Measurements from ENCODE around the gene DGKI. TPM values are rescaled to one million over a fixed set of nuclear protein-coding genes. Genes with fewer than 3 reads are reported as not detected.

Gene DGKI
- total RNA-seq, 1 experiment from 2014 or later: 0.15 TPM

DNA sequence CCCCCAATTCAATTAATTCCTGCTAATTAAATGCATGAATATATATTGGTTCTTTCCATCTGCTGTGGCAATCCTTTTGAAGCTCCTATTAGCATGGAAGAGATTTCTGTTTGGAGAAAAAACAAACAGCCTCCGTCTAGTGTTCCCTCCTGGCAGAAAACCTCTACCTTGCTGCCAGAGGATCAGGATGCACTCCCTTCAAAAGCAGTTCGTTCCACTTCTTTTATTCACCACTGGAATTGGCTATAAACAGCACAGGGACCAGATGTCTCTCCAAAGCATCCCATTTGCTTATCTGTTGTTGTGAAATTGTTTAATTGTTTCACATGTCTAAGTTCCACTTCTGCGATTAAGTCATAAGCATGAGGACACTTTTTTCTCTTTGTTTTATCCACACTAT is 425.4 kb downstream of the DGKI start:
- Histone ChIP-seq H3K9me3 (ENCODE audit: control insufficient read depth in 1 of 2, insufficient read depth in 1 of 2, low read depth in 1 of 2, low read length in 2 of 2) (peaks cover 0 to 9% of the 10 kb centered on the region in 2 experiments; a peak in 2 of 4 replicates), H3K27ac (ENCODE audit: low read depth, low read length) (no peak overlapping the region), H3K79me2 (ENCODE audit: insufficient read depth, low read length) (no peaks in the 10 kb centered on the region), H3K9ac (ENCODE audit: low read length) (no peak overlapping the region), H3K4me3 (replicated peaks in 1 of 2; ENCODE audit: low read depth in 1 of 2, low read length in 2 of 2) (no peak overlapping the region), H3K4me1 (ENCODE audit: control insufficient read depth in 1 of 2, insufficient read depth in 2 of 2, low read length in 2 of 2) (no peaks in the 10 kb centered on the region), H3K27me3 (ENCODE audit: insufficient read depth, low read length) (no peaks in the 10 kb centered on the region), H3K36me3 (ENCODE audit: control insufficient read depth in 1 of 2, insufficient read depth in 2 of 2, low read length in 2 of 2) (no peaks in the 10 kb centered on the region), H3K4me2 (ENCODE audit: low read length) (no peak overlapping the region), H4K20me1 (ENCODE audit: insufficient read depth) (no peaks in the 10 kb centered on the region), H3K9me2 (ENCODE audit: insufficient read depth) (no peaks in the 10 kb centered on the region), H2AFZ (ENCODE audit: low read depth, low read length, poor library complexity, severe bottlenecking) (no peak overlapping the region)
- intact Hi-C loops (cut with micrococcal nuclease): no loop called here
- ATAC-seq: no peak
- CTCF ChIA-PET: no interaction called here
- POLR2A ChIA-PET: no interaction called here
- BruUV-seq (replicated peaks): no TSS peak
- DNase-seq (ENCODE audit: low read depth, low spot score): no peak
- RAD21 ChIA-PET (ENCODE audit: low non-redundant PET in 1 of 2, low total read pairs in 2 of 2, uncharacterized antibody in 2 of 2, unreplicated experiment in 2 of 2): no interaction called here
- TF ChIP-seq EGR1 (IDR thresholded peaks at IDR 0.05; ENCODE audit: low read depth): no peak
- TF ChIP-seq YY1 (IDR thresholded peaks at IDR 0.05; ENCODE audit: extremely low read depth, insufficient replicate concordance, low read depth, low read length): no peak
- TF ChIP-seq ELF1 (IDR thresholded peaks at IDR 0.05; ENCODE audit: borderline replicate concordance, low read depth): no peak
- TF ChIP-seq ZFX (IDR thresholded peaks at IDR 0.05): no peak
- TF ChIP-seq JUND (IDR thresholded peaks at IDR 0.05): no peak
- no peak for TF ChIP-seq EZH2phosphoT487 (IDR thresholded peaks at IDR 0.05; ENCODE audit: borderline replicate concordance)
- no peak for TF ChIP-seq MAX (IDR thresholded peaks at IDR 0.05)
- no peak for TF ChIP-seq EZH2 (IDR thresholded peaks at IDR 0.05)
- no peak for TF ChIP-seq CTCF (IDR thresholded peaks at IDR 0.05 in 2 of 3, conservative IDR thresholded peaks at IDR 0.05 in 1 of 3; ENCODE audit: borderline replicate concordance in 1 of 3, insufficient read depth in 1 of 3, low read depth in 2 of 3, low read length in 2 of 3)
- TF ChIP-seq CEBPB (IDR thresholded peaks at IDR 0.05; ENCODE audit: low read depth): no peak
- no peak for TF ChIP-seq SIN3A (IDR thresholded peaks at IDR 0.05; ENCODE audit: low read depth)
- no peak for TF ChIP-seq CBX3 (IDR thresholded peaks at IDR 0.05; ENCODE audit: low read depth)
- no peak for TF ChIP-seq ZNF274 (IDR thresholded peaks at IDR 0.05; ENCODE audit: low read depth, low read length)
- no peak for TF ChIP-seq POLR2AphosphoS5 (IDR thresholded peaks at IDR 0.05; ENCODE audit: low read depth, low read length)
- no peak for TF ChIP-seq FOSL1 (IDR thresholded peaks at IDR 0.05; ENCODE audit: low read depth)
- TF ChIP-seq, protein P1, sequence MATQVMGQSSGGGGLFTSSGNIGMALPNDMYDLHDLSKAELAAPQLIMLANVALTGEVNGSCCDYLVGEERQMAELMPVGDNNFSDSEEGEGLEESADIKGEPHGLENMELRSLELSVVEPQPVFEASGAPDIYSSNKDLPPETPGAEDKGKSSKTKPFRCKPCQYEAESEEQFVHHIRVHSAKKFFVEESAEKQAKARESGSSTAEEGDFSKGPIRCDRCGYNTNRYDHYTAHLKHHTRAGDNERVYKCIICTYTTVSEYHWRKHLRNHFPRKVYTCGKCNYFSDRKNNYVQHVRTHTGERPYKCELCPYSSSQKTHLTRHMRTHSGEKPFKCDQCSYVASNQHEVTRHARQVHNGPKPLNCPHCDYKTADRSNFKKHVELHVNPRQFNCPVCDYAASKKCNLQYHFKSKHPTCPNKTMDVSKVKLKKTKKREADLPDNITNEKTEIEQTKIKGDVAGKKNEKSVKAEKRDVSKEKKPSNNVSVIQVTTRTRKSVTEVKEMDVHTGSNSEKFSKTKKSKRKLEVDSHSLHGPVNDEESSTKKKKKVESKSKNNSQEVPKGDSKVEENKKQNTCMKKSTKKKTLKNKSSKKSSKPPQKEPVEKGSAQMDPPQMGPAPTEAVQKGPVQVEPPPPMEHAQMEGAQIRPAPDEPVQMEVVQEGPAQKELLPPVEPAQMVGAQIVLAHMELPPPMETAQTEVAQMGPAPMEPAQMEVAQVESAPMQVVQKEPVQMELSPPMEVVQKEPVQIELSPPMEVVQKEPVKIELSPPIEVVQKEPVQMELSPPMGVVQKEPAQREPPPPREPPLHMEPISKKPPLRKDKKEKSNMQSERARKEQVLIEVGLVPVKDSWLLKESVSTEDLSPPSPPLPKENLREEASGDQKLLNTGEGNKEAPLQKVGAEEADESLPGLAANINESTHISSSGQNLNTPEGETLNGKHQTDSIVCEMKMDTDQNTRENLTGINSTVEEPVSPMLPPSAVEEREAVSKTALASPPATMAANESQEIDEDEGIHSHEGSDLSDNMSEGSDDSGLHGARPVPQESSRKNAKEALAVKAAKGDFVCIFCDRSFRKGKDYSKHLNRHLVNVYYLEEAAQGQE (IDR thresholded peaks at IDR 0.05; ENCODE audit: low read depth): no peak
- no peak for TF ChIP-seq ZBTB33 (IDR thresholded peaks at IDR 0.05; ENCODE audit: extremely low read depth, insufficient replicate concordance, low read length)

Data from HCT116 (cell line).